HG02852 (cell line): Measurements from ENCODE around the gene ADGRF3.
"Not testable (repeated sequence)": the region's sequence is repeated elsewhere in the genome, so short reads cannot be mapped to it uniquely, and the experiment has no call there.

Experiments used
- ATAC-seq: cut with Tn5 transposase; IDR thresholded peaks from one replicate; pipeline ENCODE4 v1.9.1; 2021; ENCODE audit warnings: mild to moderate bottlenecking, moderate library complexity; ENCODE audit not compliant: unreplicated experiment

Gene ADGRF3

GRCh38 chr2:26346454-26347053 is at the start of gene ADGRF3:
ADGRF3 (minus strand) TSS chr2:26346789; CDS start chr2:26346234, 555 bp downstream.
- ATAC-seq = no peak

- ATAC-seq = no peak
Measured at GRCh38 chr2:26395394-26395793, 48.8 kb upstream of the ADGRF3 start.

GRCh38 chr2:26394694-26395093 is 48.1 kb upstream of the ADGRF3 start:
- no peak for ATAC-seq

GRCh38 chr2:26387189-26387588 is 40.6 kb upstream of the ADGRF3 start:
- no peak for ATAC-seq

GRCh38 chr2:26384597-26384996 is 38.0 kb upstream of the ADGRF3 start:
- ATAC-seq = no peak

- no peak for ATAC-seq
Measured at GRCh38 chr2:26384183-26384582, 37.6 kb upstream of the ADGRF3 start.

- ATAC-seq = no peak
Measured at GRCh38 chr2:26382564-26382963, 36.0 kb upstream of the ADGRF3 start.

- ATAC-seq = no peak
Measured at GRCh38 chr2:26380281-26380680, 33.7 kb upstream of the ADGRF3 start.

- ATAC-seq = no peak
Measured at GRCh38 chr2:26376799-26377198, 30.2 kb upstream of the ADGRF3 start.

GRCh38 chr2:26370909-26371308 is 24.3 kb upstream of the ADGRF3 start:
- not testable (repeated sequence) for ATAC-seq

- ATAC-seq = not testable (repeated sequence)
Measured at GRCh38 chr2:26369664-26370063, 23.1 kb upstream of the ADGRF3 start.

GRCh38 chr2:26366957-26367356 is 20.4 kb upstream of the ADGRF3 start:
- no peak for ATAC-seq

GRCh38 chr2:26364669-26365068 is 18.1 kb upstream of the ADGRF3 start:
- ATAC-seq = no peak

- no peak for ATAC-seq
Measured at GRCh38 chr2:26363958-26364357, 17.4 kb upstream of the ADGRF3 start.

GRCh38 chr2:26363323-26363722 is 16.7 kb upstream of the ADGRF3 start:
- ATAC-seq = no peak

GRCh38 chr2:26359886-26360473 is 13.4 kb upstream of the ADGRF3 start:
- no peak for ATAC-seq

GRCh38 chr2:26356771-26357170 is 10.2 kb upstream of the ADGRF3 start:
- no peak for ATAC-seq

- no peak for ATAC-seq
Measured at GRCh38 chr2:26356111-26356510, 9.5 kb upstream of the ADGRF3 start.

- no peak for ATAC-seq
Measured at GRCh38 chr2:26355038-26355995, 8.7 kb upstream of the ADGRF3 start.

GRCh38 chr2:26354469-26354868 is 7.9 kb upstream of the ADGRF3 start:
- ATAC-seq = not testable (repeated sequence)

- ATAC-seq = no peak
Measured at GRCh38 chr2:26352892-26353291, 6.3 kb upstream of the ADGRF3 start.
